GM23338 (cell line): ENCODE measurements around the gene ETNPPL. TPM values are rescaled to one million over a fixed set of nuclear protein-coding genes. Genes with fewer than 3 reads are reported as not detected.

ENCODE experiments used
- ATAC-seq: fragments of 200-7000 bp; cut with Tn5 transposase; 3 replicates; pipeline ENCODE4 v1.9.1; 2020
- DNase-seq: peaks from one replicate; pipeline ENCODE4 v3.0.0-alpha.2; 2015; ENCODE audit warnings: low spot score
- H2AFZ ChIP-seq: fragments of 200-600 bp; sonication (generic); 2 replicates; pipeline ENCODE4 v1.8.0; 2016; ENCODE audit warnings: antibody characterized with exemption, mild to moderate bottlenecking, moderate library complexity
- H3F3A ChIP-seq: fragments of 200-600 bp; sonication (generic); replicated peaks from 2 replicates; pipeline ENCODE4 v1.8.0; 2017; ENCODE audit warnings: antibody characterized with exemption, mixed run types, low read depth
- H3K27ac ChIP-seq: fragments of 200-600 bp; sonication (generic); 2 replicates; pipeline ENCODE4 v1.6.1; 2016; ENCODE audit warnings: low read depth
- H3K27me3 ChIP-seq: fragments of 200-600 bp; sonication (generic); 2 replicates; pipeline ENCODE4 v1.8.0; 2016; ENCODE audit warnings: mild to moderate bottlenecking, mixed run types, moderate library complexity; ENCODE audit not compliant: insufficient read depth
- H3K36me3 ChIP-seq: fragments of 200-600 bp; sonication (generic); 2 replicates; pipeline ENCODE4 v1.8.0; 2016; ENCODE audit warnings: mild to moderate bottlenecking; ENCODE audit not compliant: insufficient read depth
- H3K4me1 ChIP-seq: fragments of 200-600 bp; sonication (generic); 2 replicates; pipeline ENCODE4 v1.8.0; 2016; ENCODE audit warnings: mild to moderate bottlenecking, moderate library complexity; ENCODE audit not compliant: insufficient read depth
- H3K4me2 ChIP-seq: fragments of 200-600 bp; sonication (generic); 2 replicates; pipeline ENCODE4 v1.7.1; 2017; ENCODE audit warnings: mixed run types
- H3K4me3 ChIP-seq: fragments of 200-600 bp; sonication (generic); 2 replicates; pipeline ENCODE4 v1.6.1; 2016; ENCODE audit warnings: mixed run types
- H3K79me2 ChIP-seq: fragments of 200-600 bp; sonication (generic); replicated peaks from 2 replicates; pipeline ENCODE4 v1.8.0; 2017; ENCODE audit warnings: mild to moderate bottlenecking; ENCODE audit not compliant: insufficient read depth
- H3K9me2 ChIP-seq: fragments of 200-600 bp; sonication (generic); 2 replicates; pipeline ENCODE4 v1.8.0; 2017; ENCODE audit not compliant: insufficient read depth
- H4K20me1 ChIP-seq: fragments of 200-600 bp; sonication (generic); replicated peaks from 2 replicates; pipeline ENCODE4 v1.8.0; 2017; ENCODE audit warnings: mild to moderate bottlenecking; ENCODE audit not compliant: insufficient read depth
- H3K27ac Mint-ChIP-seq: 2 replicates; pipeline ENCODE4 v1.8.0; 2020; ENCODE audit warnings: inconsistent platforms, mild to moderate bottlenecking, moderate library complexity, mixed read lengths
- H3K27me3 Mint-ChIP-seq: 3 replicates; pipeline ENCODE4 v1.8.0; 2022; ENCODE audit warnings: low read depth, mild to moderate bottlenecking, moderate library complexity, mixed read lengths, inconsistent platforms; ENCODE audit not compliant: insufficient read depth, poor library complexity
- H3K36me3 Mint-ChIP-seq: 3 replicates; pipeline ENCODE4 v1.8.0; 2021; ENCODE audit warnings: low read depth, mild to moderate bottlenecking, inconsistent platforms, moderate library complexity, mixed read lengths
- H3K4me1 Mint-ChIP-seq: 3 replicates; pipeline ENCODE4 v1.8.0; 2020; ENCODE audit warnings: mild to moderate bottlenecking, inconsistent platforms, mixed read lengths
- H3K4me3 Mint-ChIP-seq: 3 replicates; pipeline ENCODE4 v1.8.0; 2021; ENCODE audit warnings: moderate library complexity, mild to moderate bottlenecking, inconsistent platforms, mixed read lengths
- H3K9me3 Mint-ChIP-seq: 3 replicates; pipeline ENCODE4 v1.8.0; 2020; ENCODE audit warnings: moderate library complexity, mild to moderate bottlenecking, inconsistent platforms, mixed read lengths
- CREB1 ChIP-seq: fragments of 250-450 bp; sonication (Bioruptor Pico); IDR thresholded peaks from 2 replicates; pipeline ENCODE4 v1.5.0; 2020; ENCODE audit warnings: low read depth, mild to moderate bottlenecking, moderate library complexity
- EZH2 ChIP-seq: fragments of 200-600 bp; sonication (generic); IDR thresholded peaks from one replicate; pipeline ENCODE4 v1.8.0; 2017; ENCODE audit warnings: antibody characterized with exemption, mild to moderate bottlenecking, low read depth; ENCODE audit not compliant: unreplicated experiment
- EZH2phosphoT487 ChIP-seq: fragments of 200-600 bp; sonication (generic); IDR thresholded peaks from one replicate; pipeline ENCODE4 v1.8.1; 2018; ENCODE audit warnings: antibody characterized with exemption; ENCODE audit not compliant: unreplicated experiment
- POLR2AphosphoS5 ChIP-seq: IDR thresholded peaks from 2 replicates; pipeline ENCODE4 v1.6.1; 2016; ENCODE audit warnings: antibody characterized with exemption, low read depth
- REST ChIP-seq: IDR thresholded peaks from one replicate; pipeline ENCODE4 v1.6.1; 2018; ENCODE audit warnings: antibody characterized with exemption; ENCODE audit not compliant: unreplicated experiment
- STAT1 ChIP-seq: IDR thresholded peaks from one replicate; pipeline ENCODE4 v1.6.1; 2016; ENCODE audit warnings: antibody characterized with exemption; ENCODE audit not compliant: unreplicated experiment
- ZNF114 ChIP-seq: fragments of 250-450 bp; sonication (Bioruptor Pico); IDR thresholded peaks from 2 replicates; pipeline ENCODE4 v1.5.0; 2020; ENCODE audit warnings: mild to moderate bottlenecking, moderate library complexity
- polyA plus RNA-seq: library from polyadenylated mRNA; unstranded; fragments of >200 nt; fragmentation: Nextera tagmentation; extraction: Ambion mirVana; gene quantifications from 2 replicates; pipeline ENCODE4 v1.2.1, GENCODE V29; 2016
- total RNA-seq: library from RNA; depleted of rRNA; stranded (reverse); fragments of >200 nt; shearing (Covaris generic); gene quantifications from 2 replicates; pipeline ENCODE4 v1.2.3, GENCODE V29; 2014
- TF ChIP-seq, protein P1 (sequence below): fragments of 250-450 bp; sonication (Bioruptor Pico); IDR thresholded peaks from 2 replicates; pipeline ENCODE4 v1.5.0; 2020; ENCODE audit warnings: mild to moderate bottlenecking, moderate library complexity
- TF ChIP-seq, protein P2 (sequence below), 2 experiments: fragments of 200-600 bp in 1 of 2; sonication (generic) in 1 of 2; conservative IDR thresholded peaks; 2 replicates each; pipeline versions ENCODE4 v1.5.1 to v1.6.1; 2016 to 2017; ENCODE audit warnings: antibody characterized with exemption in 2 of 2, low read depth in 2 of 2, mild to moderate bottlenecking in 2 of 2, moderate library complexity in 1 of 2

ETNPPL gene
- total and polyA plus RNA-seq, 2 experiments from 2014 or later = 1.2 to 1.5 TPM

GRCh38 chr4:108754327-108754726 is 8.5 kb downstream of the ETNPPL start (continued):
- TF ChIP-seq, protein P1, sequence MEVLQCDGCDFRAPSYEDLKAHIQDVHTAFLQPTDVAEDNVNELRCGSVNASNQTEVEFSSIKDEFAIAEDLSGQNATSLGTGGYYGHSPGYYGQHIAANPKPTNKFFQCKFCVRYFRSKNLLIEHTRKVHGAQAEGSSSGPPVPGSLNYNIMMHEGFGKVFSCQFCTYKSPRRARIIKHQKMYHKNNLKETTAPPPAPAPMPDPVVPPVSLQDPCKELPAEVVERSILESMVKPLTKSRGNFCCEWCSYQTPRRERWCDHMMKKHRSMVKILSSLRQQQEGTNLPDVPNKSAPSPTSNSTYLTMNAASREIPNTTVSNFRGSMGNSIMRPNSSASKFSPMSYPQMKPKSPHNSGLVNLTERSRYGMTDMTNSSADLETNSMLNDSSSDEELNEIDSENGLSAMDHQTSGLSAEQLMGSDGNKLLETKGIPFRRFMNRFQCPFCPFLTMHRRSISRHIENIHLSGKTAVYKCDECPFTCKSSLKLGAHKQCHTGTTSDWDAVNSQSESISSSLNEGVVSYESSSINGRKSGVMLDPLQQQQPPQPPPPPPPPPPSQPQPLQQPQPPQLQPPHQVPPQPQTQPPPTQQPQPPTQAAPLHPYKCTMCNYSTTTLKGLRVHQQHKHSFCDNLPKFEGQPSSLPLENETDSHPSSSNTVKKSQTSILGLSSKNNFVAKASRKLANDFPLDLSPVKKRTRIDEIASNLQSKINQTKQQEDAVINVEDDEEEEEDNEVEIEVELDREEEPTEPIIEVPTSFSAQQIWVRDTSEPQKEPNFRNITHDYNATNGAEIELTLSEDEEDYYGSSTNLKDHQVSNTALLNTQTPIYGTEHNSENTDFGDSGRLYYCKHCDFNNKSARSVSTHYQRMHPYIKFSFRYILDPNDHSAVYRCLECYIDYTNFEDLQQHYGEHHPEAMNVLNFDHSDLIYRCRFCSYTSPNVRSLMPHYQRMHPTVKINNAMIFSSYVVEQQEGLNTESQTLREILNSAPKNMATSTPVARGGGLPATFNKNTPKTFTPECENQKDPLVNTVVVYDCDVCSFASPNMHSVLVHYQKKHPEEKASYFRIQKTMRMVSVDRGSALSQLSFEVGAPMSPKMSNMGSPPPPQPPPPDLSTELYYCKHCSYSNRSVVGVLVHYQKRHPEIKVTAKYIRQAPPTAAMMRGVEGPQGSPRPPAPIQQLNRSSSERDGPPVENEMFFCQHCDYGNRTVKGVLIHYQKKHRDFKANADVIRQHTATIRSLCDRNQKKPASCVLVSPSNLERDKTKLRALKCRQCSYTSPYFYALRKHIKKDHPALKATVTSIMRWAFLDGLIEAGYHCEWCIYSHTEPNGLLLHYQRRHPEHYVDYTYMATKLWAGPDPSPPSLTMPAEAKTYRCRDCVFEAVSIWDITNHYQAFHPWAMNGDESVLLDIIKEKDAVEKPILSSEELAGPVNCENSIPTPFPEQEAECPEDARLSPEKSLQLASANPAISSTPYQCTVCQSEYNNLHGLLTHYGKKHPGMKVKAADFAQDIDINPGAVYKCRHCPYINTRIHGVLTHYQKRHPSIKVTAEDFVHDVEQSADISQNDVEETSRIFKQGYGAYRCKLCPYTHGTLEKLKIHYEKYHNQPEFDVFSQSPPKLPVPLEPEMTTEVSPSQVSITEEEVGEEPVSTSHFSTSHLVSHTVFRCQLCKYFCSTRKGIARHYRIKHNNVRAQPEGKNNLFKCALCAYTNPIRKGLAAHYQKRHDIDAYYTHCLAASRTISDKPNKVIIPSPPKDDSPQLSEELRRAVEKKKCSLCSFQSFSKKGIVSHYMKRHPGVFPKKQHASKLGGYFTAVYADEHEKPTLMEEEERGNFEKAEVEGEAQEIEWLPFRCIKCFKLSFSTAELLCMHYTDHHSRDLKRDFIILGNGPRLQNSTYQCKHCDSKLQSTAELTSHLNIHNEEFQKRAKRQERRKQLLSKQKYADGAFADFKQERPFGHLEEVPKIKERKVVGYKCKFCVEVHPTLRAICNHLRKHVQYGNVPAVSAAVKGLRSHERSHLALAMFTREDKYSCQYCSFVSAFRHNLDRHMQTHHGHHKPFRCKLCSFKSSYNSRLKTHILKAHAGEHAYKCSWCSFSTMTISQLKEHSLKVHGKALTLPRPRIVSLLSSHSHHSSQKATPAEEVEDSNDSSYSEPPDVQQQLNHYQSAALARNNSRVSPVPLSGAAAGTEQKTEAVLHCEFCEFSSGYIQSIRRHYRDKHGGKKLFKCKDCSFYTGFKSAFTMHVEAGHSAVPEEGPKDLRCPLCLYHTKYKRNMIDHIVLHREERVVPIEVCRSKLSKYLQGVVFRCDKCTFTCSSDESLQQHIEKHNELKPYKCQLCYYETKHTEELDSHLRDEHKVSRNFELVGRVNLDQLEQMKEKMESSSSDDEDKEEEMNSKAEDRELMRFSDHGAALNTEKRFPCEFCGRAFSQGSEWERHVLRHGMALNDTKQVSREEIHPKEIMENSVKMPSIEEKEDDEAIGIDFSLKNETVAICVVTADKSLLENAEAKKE (CRISPR knock-in tag) = no peak
- no peak for TF ChIP-seq EZH2

GRCh38 chr4:108751321-108751720 is 11.5 kb downstream of the ETNPPL start:
- Histone ChIP-seq H3K4me2 (no peak overlapping the region), H3K4me3 (no peak overlapping the region), H2AFZ (no peak overlapping the region), H3K27me3 (no peaks in the 10 kb centered on the region), H3K79me2 (no peaks in the 10 kb centered on the region), H4K20me1 (no peaks in the 10 kb centered on the region), H3K4me1 (no peaks in the 10 kb centered on the region), H3K36me3 (no peaks in the 10 kb centered on the region), H3K27ac (no peak overlapping the region), H3F3A (no peaks in the 10 kb centered on the region), H3K9me2 (no peaks in the 10 kb centered on the region)
- Mint-ChIP-seq H3K27ac (no peak overlapping the region), H3K4me1 (no peaks in the 10 kb centered on the region), H3K36me3 (no peaks in the 10 kb centered on the region), H3K27me3 (no peaks in the 10 kb centered on the region), H3K9me3 (no peaks in the 10 kb centered on the region), H3K4me3 (no peak overlapping the region)
- TF ChIP-seq POLR2AphosphoS5 (no peak), STAT1 (no peak), REST (no peak), CREB1 (CRISPR knock-in tag) (no peak), ZNF114 (CRISPR knock-in tag) (no peak), EZH2phosphoT487 (no peak)
- TF ChIP-seq, protein P2, sequence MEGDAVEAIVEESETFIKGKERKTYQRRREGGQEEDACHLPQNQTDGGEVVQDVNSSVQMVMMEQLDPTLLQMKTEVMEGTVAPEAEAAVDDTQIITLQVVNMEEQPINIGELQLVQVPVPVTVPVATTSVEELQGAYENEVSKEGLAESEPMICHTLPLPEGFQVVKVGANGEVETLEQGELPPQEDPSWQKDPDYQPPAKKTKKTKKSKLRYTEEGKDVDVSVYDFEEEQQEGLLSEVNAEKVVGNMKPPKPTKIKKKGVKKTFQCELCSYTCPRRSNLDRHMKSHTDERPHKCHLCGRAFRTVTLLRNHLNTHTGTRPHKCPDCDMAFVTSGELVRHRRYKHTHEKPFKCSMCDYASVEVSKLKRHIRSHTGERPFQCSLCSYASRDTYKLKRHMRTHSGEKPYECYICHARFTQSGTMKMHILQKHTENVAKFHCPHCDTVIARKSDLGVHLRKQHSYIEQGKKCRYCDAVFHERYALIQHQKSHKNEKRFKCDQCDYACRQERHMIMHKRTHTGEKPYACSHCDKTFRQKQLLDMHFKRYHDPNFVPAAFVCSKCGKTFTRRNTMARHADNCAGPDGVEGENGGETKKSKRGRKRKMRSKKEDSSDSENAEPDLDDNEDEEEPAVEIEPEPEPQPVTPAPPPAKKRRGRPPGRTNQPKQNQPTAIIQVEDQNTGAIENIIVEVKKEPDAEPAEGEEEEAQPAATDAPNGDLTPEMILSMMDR (conservative IDR thresholded peaks at IDR 0.05; ENCODE audit: low read depth in 2 of 2) = no peak
- ATAC-seq = no peak
- no peak for DNase-seq
